WTC11 (cell line): ENCODE measurements around the gene CDX1. TPM values are rescaled to one million over a fixed set of nuclear protein-coding genes. Genes with fewer than 3 reads are reported as not detected.

ENCODE experiments used
- ATAC-seq: fragments of 200-7000 bp; cut with Tn5 transposase; 2 replicates; pipeline ENCODE4 v1.10.0; 2021; ENCODE audit warnings: mild to moderate bottlenecking, moderate library complexity
- CTCF ChIA-PET: fragments of 300-600 bp; sonication (Branson Sonifier 250); formaldehyde crosslinking; loops from one replicate; lab custom pipeline; 2021; ENCODE audit warnings: antibody characterized with exemption; lab: Charles Lee
- POLR2A ChIA-PET: fragments of 350-600 bp; sonication (Branson Sonifier 250); formaldehyde crosslinking; loops from one replicate; lab custom pipeline; 2021; ENCODE audit warnings: antibody characterized with exemption; lab: Charles Lee
- DNase-seq: peaks from one replicate; pipeline ENCODE4 v3.0.0; 2021; ENCODE audit warnings: low spot score
- H3K27ac Mint-ChIP-seq: 2 replicates; pipeline ENCODE4 v1.8.0; 2021; ENCODE audit warnings: mixed read lengths
- H3K27me3 Mint-ChIP-seq: 2 replicates; pipeline ENCODE4 v1.8.0; 2021; ENCODE audit warnings: low read depth, mild to moderate bottlenecking, moderate library complexity, mixed read lengths
- H3K36me3 Mint-ChIP-seq: 2 replicates; pipeline ENCODE4 v1.8.0; 2021; ENCODE audit warnings: mixed read lengths
- H3K4me1 Mint-ChIP-seq: 2 replicates; pipeline ENCODE4 v1.8.0; 2022; ENCODE audit warnings: mixed read lengths
- H3K4me3 Mint-ChIP-seq: 2 replicates; pipeline ENCODE4 v1.8.0; 2021; ENCODE audit warnings: mild to moderate bottlenecking, moderate library complexity, mixed read lengths
- H3K9me3 Mint-ChIP-seq: 2 replicates; pipeline ENCODE4 v1.8.0; 2021; ENCODE audit warnings: mixed read lengths
- CDX4 ChIP-seq: fragments of 250-450 bp; sonication (Bioruptor Pico); IDR thresholded peaks from 2 replicates; pipeline ENCODE4 v1.9.0; 2021; ENCODE audit warnings: moderate library complexity, mild to moderate bottlenecking, inconsistent platforms, borderline replicate concordance
- FOXP4 ChIP-seq: sonication (generic); formaldehyde crosslinking; IDR thresholded peaks from 2 replicates; pipeline ENCODE4 v1.8.0; 2022; ENCODE audit warnings: mild to moderate bottlenecking, missing genetic modification reagents
- HMGA2 ChIP-seq: fragments of 250-450 bp; sonication (Bioruptor Pico); IDR thresholded peaks from 2 replicates; pipeline ENCODE4 v1.4.0; 2021; ENCODE audit warnings: mild to moderate bottlenecking, moderate library complexity
- IRF2 ChIP-seq: sonication (generic); formaldehyde crosslinking; IDR thresholded peaks from 2 replicates; pipeline ENCODE4 v1.8.0; 2022; ENCODE audit warnings: low read depth, missing genetic modification reagents, borderline replicate concordance
- PRDM15 ChIP-seq: sonication (generic); formaldehyde crosslinking; IDR thresholded peaks from 2 replicates; pipeline ENCODE4 v1.8.0; 2022; ENCODE audit warnings: missing genetic modification reagents
- PRRX2 ChIP-seq: fragments of 250-450 bp; sonication (Bioruptor Pico); IDR thresholded peaks from 2 replicates; pipeline ENCODE4 v1.8.0; 2021; ENCODE audit warnings: mild to moderate bottlenecking
- RORB ChIP-seq: fragments of 250-450 bp; sonication (Bioruptor Pico); IDR thresholded peaks from 2 replicates; pipeline ENCODE4 v1.9.0; 2021; ENCODE audit warnings: mild to moderate bottlenecking
- SMAD3 ChIP-seq: sonication (generic); formaldehyde crosslinking; IDR thresholded peaks from 2 replicates; pipeline ENCODE4 v1.8.0; 2022; ENCODE audit warnings: missing genetic modification reagents, mild to moderate bottlenecking, borderline replicate concordance
- USF1 ChIP-seq: sonication (generic); formaldehyde crosslinking; IDR thresholded peaks from 2 replicates; pipeline ENCODE4 v1.8.0; 2022; ENCODE audit warnings: mild to moderate bottlenecking, missing genetic modification reagents
- USF2 ChIP-seq: sonication (generic); formaldehyde crosslinking; IDR thresholded peaks from 2 replicates; pipeline ENCODE4 v1.8.1; 2023; ENCODE audit warnings: mild to moderate bottlenecking, missing genetic modification reagents, moderate library complexity
- ZNF121 ChIP-seq: sonication (generic); formaldehyde crosslinking; IDR thresholded peaks from 2 replicates; pipeline ENCODE4 v1.8.0; 2023; ENCODE audit warnings: missing genetic modification reagents
- ZNF138 ChIP-seq: sonication (generic); formaldehyde crosslinking; conservative IDR thresholded peaks from 2 replicates; pipeline ENCODE4 v1.8.1; 2022; ENCODE audit warnings: mild to moderate bottlenecking, moderate library complexity, missing genetic modification reagents
- ZNF219 ChIP-seq: sonication (generic); formaldehyde crosslinking; IDR thresholded peaks from 2 replicates; pipeline ENCODE4 v1.8.0; 2023; ENCODE audit warnings: missing genetic modification reagents, mild to moderate bottlenecking, borderline replicate concordance
- ZNF425 ChIP-seq: fragments of 250-450 bp; sonication (Bioruptor Pico); conservative IDR thresholded peaks from 2 replicates; pipeline ENCODE4 v1.9.0; 2021; ENCODE audit warnings: mild to moderate bottlenecking
- ZNF532 ChIP-seq: fragments of 250-450 bp; sonication (Bioruptor Pico); IDR thresholded peaks from 2 replicates; pipeline ENCODE4 v1.9.0; 2021; ENCODE audit warnings: mild to moderate bottlenecking, borderline replicate concordance
- total RNA-seq: library from RNA; stranded (reverse); gene quantifications from 3 replicates; pipeline ENCODE4 v1.2.3, GENCODE V29; 2021
- TF ChIP-seq, protein P1 (sequence below): sonication (generic); formaldehyde crosslinking; IDR thresholded peaks from 2 replicates; pipeline ENCODE4 v1.8.1; 2022; ENCODE audit warnings: low read depth, missing genetic modification reagents, borderline replicate concordance
- TF ChIP-seq, protein P2 (sequence below): sonication (generic); formaldehyde crosslinking; IDR thresholded peaks from 2 replicates; pipeline ENCODE4 v1.8.1; 2023; ENCODE audit warnings: mild to moderate bottlenecking, moderate library complexity, missing genetic modification reagents

The CDX1 gene
- total RNA-seq, 1 experiment from 2014 or later: 0.13 TPM

DNA sequence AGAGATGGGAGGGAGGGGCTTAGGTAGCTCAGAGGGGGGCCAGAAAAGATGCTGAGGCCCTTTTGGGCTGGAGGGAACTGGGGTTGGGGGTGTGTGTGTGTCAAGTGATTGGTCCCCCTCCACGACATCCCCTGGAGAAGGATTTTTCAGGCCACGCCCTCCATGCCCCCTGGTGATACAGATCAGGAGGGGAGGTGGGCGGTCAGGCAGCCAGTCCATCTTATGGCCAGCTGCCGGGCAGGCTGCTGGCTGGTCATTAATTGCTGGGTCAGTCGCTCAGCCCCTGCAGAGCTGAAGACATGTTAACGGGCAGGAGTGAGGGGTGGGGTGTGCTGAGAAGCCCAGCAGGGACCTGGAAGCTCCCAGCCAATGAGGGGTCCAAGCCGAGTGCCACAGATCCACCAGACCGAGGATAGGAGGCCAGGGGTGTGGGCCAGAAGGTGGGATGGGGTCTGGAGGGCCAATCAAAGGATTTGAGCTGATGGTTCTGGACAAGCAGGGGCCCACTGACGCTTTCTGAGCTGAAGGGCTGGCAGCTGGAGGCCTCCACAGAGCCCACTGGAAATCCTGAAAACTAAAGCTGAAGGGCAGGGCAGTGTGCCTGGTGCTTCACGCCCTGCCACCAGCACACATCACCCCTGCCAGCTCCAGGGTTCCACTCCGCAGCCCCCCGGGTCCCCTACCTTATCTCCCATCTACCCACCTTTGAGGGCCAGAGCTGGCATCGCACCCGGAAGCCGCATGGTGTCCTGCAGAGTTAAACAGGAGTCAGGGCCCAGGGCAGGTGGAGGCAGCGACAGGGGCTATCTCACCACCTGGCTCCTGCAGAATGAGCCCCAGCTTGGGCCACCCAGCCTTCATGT is 30.0 kb upstream of the CDX1 start:
- Mint-ChIP-seq H3K4me3 (no peak overlapping the region), H3K27ac (no peak overlapping the region), H3K36me3 (no peaks in the 10 kb centered on the region), H3K4me1 (peaks cover 50% of the 10 kb centered on the region), H3K27me3 (peaks cover 26% of the 10 kb centered on the region), H3K9me3 (no peaks in the 10 kb centered on the region)
- TF ChIP-seq IRF2 (CRISPR knock-in tag): no peak
- no peak for TF ChIP-seq RORB
- TF ChIP-seq USF2 (CRISPR knock-in tag): no peak
- no peak for TF ChIP-seq PRRX2 (CRISPR knock-in tag)
- TF ChIP-seq, protein P1, sequence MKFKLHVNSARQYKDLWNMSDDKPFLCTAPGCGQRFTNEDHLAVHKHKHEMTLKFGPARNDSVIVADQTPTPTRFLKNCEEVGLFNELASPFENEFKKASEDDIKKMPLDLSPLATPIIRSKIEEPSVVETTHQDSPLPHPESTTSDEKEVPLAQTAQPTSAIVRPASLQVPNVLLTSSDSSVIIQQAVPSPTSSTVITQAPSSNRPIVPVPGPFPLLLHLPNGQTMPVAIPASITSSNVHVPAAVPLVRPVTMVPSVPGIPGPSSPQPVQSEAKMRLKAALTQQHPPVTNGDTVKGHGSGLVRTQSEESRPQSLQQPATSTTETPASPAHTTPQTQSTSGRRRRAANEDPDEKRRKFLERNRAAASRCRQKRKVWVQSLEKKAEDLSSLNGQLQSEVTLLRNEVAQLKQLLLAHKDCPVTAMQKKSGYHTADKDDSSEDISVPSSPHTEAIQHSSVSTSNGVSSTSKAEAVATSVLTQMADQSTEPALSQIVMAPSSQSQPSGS: no peak
- TF ChIP-seq FOXP4: no peak
- no peak for TF ChIP-seq ZNF219
- TF ChIP-seq ZNF425 (CRISPR knock-in tag): no peak
- no peak for TF ChIP-seq ZNF532 (CRISPR knock-in tag)
- no peak for TF ChIP-seq HMGA2 (CRISPR knock-in tag)
- TF ChIP-seq USF1: no peak
- no peak for TF ChIP-seq PRDM15
- no peak for TF ChIP-seq ZNF121
- TF ChIP-seq, protein P2, sequence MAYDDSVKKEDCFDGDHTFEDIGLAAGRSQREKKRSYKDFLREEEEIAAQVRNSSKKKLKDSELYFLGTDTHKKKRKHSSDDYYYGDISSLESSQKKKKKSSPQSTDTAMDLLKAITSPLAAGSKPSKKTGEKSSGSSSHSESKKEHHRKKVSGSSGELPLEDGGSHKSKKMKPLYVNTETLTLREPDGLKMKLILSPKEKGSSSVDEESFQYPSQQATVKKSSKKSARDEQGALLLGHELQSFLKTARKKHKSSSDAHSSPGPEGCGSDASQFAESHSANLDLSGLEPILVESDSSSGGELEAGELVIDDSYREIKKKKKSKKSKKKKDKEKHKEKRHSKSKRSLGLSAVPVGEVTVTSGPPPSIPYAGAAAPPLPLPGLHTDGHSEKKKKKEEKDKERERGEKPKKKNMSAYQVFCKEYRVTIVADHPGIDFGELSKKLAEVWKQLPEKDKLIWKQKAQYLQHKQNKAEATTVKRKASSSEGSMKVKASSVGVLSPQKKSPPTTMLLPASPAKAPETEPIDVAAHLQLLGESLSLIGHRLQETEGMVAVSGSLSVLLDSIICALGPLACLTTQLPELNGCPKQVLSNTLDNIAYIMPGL: no peak
- no peak for TF ChIP-seq CDX4 (CRISPR knock-in tag)
- TF ChIP-seq SMAD3 (CRISPR knock-in tag): no peak
- no peak for TF ChIP-seq ZNF138 (CRISPR knock-in tag)
- CTCF ChIA-PET: interaction anchor here (0.6 to 2.8 kb wide), 11 partner anchors 11 to 480 kb away, joined by 3 to 8 read pairs (median 4); partner anchors contain the start of gene PDGFRB
- DNase-seq (no peak), ATAC-seq (no peak)
- POLR2A ChIA-PET: interaction anchor here (0.8 to 1.1 kb wide), 2 partner anchors 19 to 39 kb away, joined by 3 to 5 read pairs; partner anchors contain the start of gene PDGFRB
